Measurements from ENCODE around the gene STK26. TPM values are rescaled to one million over a fixed set of nuclear protein-coding genes. Genes with fewer than 3 reads are reported as not detected.

The STK26 gene
- total and polyA plus RNA-seq, 8 donors: 1.6 to 4.5 (median 2.4) TPM

DNA sequence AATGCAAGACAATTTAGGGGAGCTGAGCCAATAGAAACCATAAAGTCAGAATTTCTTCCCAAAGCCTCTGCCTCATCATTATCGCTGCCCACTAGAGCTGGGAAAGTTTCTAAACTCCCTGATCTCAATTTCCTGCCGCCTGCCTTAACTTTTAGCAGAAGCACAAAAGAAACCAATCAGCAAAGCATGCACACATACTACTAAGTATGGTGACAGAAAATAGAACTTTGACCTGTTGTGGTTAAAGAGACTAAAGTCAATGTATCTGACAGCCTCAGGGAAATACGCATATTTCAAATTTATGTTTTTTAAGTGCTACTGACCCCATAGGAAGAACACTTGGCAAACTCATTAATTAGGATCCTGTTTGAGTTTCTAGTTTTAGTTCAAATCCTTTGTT lies 10.1 kb downstream of the STK26 start:
- TF ChIP-seq, protein P1, sequence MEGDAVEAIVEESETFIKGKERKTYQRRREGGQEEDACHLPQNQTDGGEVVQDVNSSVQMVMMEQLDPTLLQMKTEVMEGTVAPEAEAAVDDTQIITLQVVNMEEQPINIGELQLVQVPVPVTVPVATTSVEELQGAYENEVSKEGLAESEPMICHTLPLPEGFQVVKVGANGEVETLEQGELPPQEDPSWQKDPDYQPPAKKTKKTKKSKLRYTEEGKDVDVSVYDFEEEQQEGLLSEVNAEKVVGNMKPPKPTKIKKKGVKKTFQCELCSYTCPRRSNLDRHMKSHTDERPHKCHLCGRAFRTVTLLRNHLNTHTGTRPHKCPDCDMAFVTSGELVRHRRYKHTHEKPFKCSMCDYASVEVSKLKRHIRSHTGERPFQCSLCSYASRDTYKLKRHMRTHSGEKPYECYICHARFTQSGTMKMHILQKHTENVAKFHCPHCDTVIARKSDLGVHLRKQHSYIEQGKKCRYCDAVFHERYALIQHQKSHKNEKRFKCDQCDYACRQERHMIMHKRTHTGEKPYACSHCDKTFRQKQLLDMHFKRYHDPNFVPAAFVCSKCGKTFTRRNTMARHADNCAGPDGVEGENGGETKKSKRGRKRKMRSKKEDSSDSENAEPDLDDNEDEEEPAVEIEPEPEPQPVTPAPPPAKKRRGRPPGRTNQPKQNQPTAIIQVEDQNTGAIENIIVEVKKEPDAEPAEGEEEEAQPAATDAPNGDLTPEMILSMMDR (IDR thresholded peaks at IDR 0.05): no peak
- Histone ChIP-seq H3K4me3 (no peak overlapping the region), H3K4me1 (no peaks in the 10 kb centered on the region), H3K9me3 (no peaks in the 10 kb centered on the region), H3K27ac (no peak overlapping the region), H3K27me3 (peaks cover 0 to 12% (median 0%) of the 10 kb centered on the region in 4 donors), H3K36me3 (no peaks in the 10 kb centered on the region)
- intact Hi-C loops (cut with DNase I): no loop called here
- ATAC-seq (no peak), DNase-seq (no peak), FAIRE-seq (no peak)
- WGBS, 2 donors: 77 to 89% methylated on average over 3 of the region's 3 CpGs

GRCh38 chrX:132034648-132035047 lies 11.5 kb downstream of the STK26 start:
- FAIRE-seq (no peak), ATAC-seq (no peak), DNase-seq (no peak)
- Histone ChIP-seq H3K4me3 (no peak overlapping the region), H3K27me3 (peaks cover 0 to 12% (median 0%) of the 10 kb centered on the region in 4 donors), H3K27ac (no peak overlapping the region), H3K9me3 (no peaks in the 10 kb centered on the region), H3K36me3 (no peaks in the 10 kb centered on the region), H3K4me1 (no peaks in the 10 kb centered on the region)
- intact Hi-C loops (cut with DNase I): no loop called here
- TF ChIP-seq, protein P1 (IDR thresholded peaks at IDR 0.05): no peak
- WGBS, 2 donors: 72 to 94% methylated on average over 3 of the region's 3 CpGs

DNA sequence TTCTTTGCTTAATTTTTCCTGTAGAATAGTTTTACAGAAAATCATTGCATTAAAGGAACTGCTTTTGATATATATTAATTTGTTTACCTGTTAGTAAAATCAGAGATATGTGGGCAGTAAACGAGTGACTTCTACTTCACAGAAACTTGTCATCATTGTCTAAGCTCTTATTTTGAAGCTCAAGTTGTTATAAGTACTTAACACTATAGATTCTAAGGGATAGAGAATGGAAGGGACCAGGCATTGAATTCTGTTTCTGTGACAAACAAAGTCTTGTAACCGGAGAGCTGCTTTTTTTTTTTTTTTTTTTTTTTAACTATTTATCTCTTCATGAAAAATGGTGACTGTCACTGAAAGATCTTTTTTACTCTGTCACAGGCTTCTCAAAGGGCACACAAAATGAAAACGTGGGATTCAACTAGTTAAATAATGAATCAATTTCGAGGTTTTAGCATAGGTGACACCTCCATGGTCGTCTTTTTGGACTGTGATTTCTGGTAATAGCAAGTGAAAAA lies 14.4 kb downstream of the STK26 start:
- intact Hi-C loops (cut with DNase I): no loop called here
- DNase-seq (no peak), FAIRE-seq (no peak), ATAC-seq (no peak)
- Histone ChIP-seq H3K27ac (no peak overlapping the region), H3K9me3 (no peaks in the 10 kb centered on the region), H3K4me1 (no peaks in the 10 kb centered on the region), H3K4me3 (no peak overlapping the region), H3K36me3 (no peaks in the 10 kb centered on the region), H3K27me3 (peaks cover 0 to 6% (median 0%) of the 10 kb centered on the region in 4 donors)
- 46 to 62% methylated on average over 5 of the region's 5 CpGs for WGBS, 2 donors
- TF ChIP-seq, protein P1 (IDR thresholded peaks at IDR 0.05): no peak

DNA sequence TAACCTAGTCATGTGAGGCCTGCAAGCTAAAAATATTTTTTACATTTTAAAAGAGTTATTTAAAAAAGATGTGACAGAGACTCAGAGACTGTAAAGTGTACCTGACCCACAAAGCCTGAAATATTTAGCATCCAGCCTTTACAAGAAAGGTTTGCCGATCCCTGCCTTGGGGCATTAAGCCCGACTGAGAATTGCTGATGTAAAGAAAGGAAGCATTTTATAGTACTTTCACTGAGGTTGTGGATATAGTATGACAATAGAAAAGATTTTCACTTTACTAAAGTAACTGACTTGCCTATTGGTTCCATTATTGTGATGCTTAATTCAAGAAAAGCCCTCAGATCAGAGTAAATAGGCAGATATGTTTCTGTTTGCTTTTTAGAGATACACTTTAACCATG lies 17.0 kb downstream of the STK26 start:
- TF ChIP-seq, protein P1 (IDR thresholded peaks at IDR 0.05): no peak

GRCh38 chrX:132041015-132041414 lies 17.9 kb downstream of the STK26 start:
- H3K27ac ChIP-seq: no peak overlapping the region
- no peaks in the 10 kb centered on the region for H3K9me3 ChIP-seq
- DNase-seq (no peak), FAIRE-seq (no peak), ATAC-seq (no peak)
- no peaks in the 10 kb centered on the region for H3K4me1 ChIP-seq
- H3K4me3 ChIP-seq: no peak overlapping the region
- WGBS, 2 donors: 68 to 89% methylated on average over 4 of the region's 4 CpGs
- no peaks in the 10 kb centered on the region for H3K27me3 ChIP-seq
- intact Hi-C loops (cut with DNase I): no loop called here
- TF ChIP-seq, protein P1 (IDR thresholded peaks at IDR 0.05): no peak
- no peaks in the 10 kb centered on the region for H3K36me3 ChIP-seq

More for the DNA sequence above, 17.0 kb downstream of the STK26 start:
- DNase-seq: no peak
- no peak for ATAC-seq
- H3K36me3 ChIP-seq: no peaks in the 10 kb centered on the region
- intact Hi-C loops (cut with DNase I): no loop called here
- H3K27ac ChIP-seq: no peak overlapping the region
- FAIRE-seq: no peak
- no peaks in the 10 kb centered on the region for H3K9me3 ChIP-seq
- H3K4me1 ChIP-seq: no peaks in the 10 kb centered on the region
- WGBS, 2 donors: 81 to 93% methylated on average over 2 of the region's 2 CpGs
- no peak overlapping the region for H3K4me3 ChIP-seq
- no peaks in the 10 kb centered on the region for H3K27me3 ChIP-seq
